Adrenal gland (tissue), 5 donors: ENCODE data around the gene AP3M1.
"Not testable (repeated sequence)": the region's sequence is repeated elsewhere in the genome, so short reads cannot be mapped to it uniquely, and the experiment has no call there.

Source experiments
- CTCF ChIP-seq, 6 experiments: fragments of 450-650 bp in 4 of 6; fragments of 200-600 bp in 2 of 6; sonication (generic) in 1 of 6; IDR thresholded peaks; 1 replicate in 5 of 6; 2 replicates in 1 of 6; pipeline versions ENCODE4 v1.5.1 to v1.8.0; 2016 to 2021; ENCODE audit warnings: antibody characterized with exemption in 6 of 6, mild to moderate bottlenecking in 2 of 6, moderate library complexity in 1 of 6
- POLR2A ChIP-seq, 2 donors: fragments of 450-650 bp; IDR thresholded peaks; one replicate each; pipeline ENCODE4 v1.6.1; 2017; ENCODE audit warnings: antibody characterized with exemption in 2 of 2, mild to moderate bottlenecking in 2 of 2, moderate library complexity in 1 of 2
- donor health status: DM: no; HTN: no; CAD: no.

DNA sequence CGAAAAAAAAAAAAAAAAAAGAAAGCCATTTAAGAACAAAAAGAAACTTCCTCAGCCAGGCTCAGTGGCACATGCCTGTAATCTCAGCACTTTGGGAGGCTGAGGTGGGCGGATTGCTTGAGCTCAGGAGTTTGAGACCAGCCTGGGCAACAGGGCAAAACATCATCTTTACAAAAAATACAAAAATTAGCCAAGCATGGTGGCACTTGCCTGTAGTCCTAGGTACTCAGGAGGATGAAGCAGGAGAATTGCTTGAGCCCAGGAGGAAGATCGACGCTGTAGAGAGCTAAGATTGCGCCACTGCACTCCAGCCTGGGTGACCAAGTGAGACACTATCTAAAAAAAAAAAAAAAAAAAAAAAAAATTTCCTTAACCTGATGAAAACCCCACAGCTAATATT, 12.0 kb downstream of the AP3M1 start:
- not testable (repeated sequence) for TF ChIP-seq CTCF, POLR2A (IDR thresholded peaks at IDR 0.05)
